GM19467 (cell line): ENCODE data around the gene PMS1.
"Not testable (repeated sequence)": the region's sequence is repeated elsewhere in the genome, so short reads cannot be mapped to it uniquely, and the experiment has no call there.

Experiments used
- ATAC-seq: cut with Tn5 transposase; IDR thresholded peaks from one replicate; pipeline ENCODE4 v1.9.1; 2021; ENCODE audit warnings: mild to moderate bottlenecking, moderate library complexity; ENCODE audit not compliant: unreplicated experiment

Gene PMS1

DNA sequence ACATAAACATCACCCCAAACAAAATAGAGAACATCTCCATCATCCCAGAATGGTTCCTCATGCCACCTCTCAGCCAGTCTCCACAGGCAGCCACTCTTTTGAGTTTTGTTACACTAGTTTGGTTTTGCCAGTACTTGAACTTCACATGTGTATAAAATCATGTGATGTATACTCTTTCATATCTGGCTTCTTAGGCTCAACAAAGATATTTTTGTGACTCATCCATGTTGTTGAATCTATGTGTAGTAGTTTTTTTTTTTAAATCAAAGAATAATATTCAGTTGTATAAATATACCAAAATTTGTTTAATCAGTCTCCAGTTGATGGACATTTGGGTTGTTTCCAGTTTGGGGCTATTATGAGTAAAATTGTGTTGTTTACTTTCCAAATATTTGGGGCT lies 75.9 kb downstream of the PMS1 start:
- no peak for ATAC-seq

DNA sequence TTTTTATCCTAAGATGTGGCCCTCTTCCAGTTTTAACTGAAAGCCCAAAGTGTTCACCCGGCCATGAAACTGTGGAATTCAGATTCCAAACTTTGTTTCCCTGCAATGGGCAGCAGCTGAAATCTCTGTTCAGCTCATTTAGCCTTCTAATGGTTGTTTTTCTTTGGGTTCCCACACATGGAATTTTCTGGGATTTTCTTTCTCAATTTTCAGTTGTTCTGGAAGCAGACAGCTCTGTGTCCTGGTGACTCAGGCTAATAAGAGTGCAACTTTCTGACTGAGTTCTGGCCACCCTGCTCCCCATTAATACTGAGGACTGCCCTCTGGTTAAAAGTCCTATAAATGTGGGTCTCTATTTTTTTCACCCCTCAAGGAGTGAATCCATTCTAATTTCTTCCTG lies 78.5 kb downstream of the PMS1 start:
- no peak for ATAC-seq

DNA sequence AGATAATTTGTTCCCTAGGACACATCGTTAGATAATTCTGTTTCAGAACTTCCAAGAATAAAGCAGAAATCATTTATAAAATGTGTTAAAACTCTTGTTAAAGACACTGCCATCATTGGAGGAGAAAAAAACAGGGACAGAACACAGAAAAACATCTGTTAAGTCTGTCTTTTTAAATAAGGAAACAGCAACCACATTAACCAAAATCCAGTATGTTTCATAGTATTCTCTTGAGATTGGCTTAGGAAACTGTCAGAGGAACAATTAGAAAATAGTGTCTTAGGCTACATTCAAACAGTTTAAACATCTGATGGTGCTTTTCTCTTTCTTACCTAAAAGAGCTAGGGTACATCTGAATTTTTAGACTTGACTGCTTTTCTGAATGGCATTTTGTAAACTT lies 81.6 kb downstream of the PMS1 start:
- ATAC-seq, result no peak

DNA sequence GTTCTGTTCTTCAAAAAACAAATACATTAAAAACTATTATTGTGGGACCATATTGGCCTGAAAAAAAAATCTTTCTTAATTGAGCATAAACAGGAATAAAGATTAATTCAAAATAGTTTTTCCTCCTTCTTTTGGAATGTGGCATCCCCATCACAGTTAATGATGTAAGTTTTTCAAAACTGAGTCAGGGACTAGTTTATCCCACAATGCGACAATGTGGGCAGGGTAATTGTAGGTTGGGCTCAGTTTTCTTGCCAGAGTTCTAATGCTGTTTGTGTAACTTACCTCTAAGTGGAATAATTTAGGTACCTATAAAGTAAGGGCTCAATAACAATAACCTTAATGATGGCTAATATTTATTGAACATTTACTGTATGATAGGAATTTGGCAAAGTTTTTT lies 82.0 kb downstream of the PMS1 start:
- no peak for ATAC-seq

DNA sequence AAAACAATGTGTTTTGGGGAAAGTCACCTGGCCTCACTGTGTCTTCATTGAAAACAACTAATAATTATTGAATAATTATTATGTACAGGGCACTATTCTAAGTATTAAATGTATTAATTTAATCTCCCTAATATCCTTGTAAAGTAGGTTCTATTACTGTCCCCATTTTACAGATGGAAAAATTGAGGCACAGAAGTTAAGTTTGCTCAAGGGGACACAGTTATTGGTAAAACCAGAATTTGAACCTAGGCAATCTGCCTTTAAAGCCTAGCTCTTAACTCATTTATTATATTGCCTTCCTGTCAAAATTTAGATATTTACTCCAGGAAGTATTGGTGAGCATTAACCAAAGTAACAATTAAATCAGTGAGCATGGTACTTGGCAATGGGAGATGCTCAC lies 84.6 kb downstream of the PMS1 start:
- ATAC-seq, result no peak

DNA sequence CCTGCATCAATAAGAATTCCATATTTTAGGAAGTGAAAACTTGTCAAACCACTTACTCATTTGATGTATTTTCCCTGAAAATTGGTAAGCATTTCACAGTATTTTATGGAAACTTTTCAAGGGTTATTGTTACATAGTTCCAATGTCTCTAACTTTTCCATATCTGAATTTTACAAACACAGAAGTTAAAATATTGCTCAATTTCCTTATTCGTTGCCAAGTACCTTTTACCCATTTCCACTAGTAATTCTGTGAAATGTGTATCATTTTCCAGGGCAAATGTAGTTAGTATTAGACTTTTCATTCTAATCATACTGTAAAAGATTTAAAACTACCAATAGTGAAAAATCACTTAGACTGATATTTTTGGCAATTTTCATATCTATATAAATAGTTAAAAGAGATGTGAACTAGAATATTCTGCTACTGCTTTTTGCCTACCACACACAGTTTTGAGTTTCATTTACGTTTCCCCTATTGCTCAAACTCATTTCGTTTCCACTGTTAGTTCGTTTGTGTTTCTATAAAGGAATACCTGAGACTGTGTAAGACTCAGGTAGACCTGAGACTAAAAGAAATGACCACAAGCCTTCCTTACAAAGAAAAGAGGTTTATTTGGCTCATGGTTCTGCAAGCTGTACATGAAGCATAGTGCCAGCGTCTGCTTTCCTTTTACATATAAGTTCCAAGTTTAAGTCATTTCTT lies 86.3 kb downstream of the PMS1 start:
- no peak for ATAC-seq

DNA sequence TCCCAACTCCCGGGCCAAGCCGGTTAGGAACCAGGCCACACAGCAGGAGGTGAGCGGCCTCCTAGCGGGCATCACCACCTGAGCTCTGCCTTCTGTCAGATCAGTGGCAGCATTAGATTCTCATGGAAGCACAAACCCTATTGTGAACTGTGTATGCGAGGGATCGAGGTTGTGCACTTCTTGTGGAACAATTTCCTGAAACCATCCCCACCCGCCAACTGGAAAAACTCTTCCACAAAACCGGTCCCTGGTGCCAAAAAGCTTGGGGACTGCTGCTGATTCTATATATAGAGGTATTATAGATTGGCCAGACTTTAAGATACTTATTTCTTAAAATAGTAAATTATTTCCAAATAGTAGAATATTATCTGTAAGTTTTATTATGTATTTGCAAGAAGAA lies 89.4 kb downstream of the PMS1 start:
- ATAC-seq, result no peak

DNA sequence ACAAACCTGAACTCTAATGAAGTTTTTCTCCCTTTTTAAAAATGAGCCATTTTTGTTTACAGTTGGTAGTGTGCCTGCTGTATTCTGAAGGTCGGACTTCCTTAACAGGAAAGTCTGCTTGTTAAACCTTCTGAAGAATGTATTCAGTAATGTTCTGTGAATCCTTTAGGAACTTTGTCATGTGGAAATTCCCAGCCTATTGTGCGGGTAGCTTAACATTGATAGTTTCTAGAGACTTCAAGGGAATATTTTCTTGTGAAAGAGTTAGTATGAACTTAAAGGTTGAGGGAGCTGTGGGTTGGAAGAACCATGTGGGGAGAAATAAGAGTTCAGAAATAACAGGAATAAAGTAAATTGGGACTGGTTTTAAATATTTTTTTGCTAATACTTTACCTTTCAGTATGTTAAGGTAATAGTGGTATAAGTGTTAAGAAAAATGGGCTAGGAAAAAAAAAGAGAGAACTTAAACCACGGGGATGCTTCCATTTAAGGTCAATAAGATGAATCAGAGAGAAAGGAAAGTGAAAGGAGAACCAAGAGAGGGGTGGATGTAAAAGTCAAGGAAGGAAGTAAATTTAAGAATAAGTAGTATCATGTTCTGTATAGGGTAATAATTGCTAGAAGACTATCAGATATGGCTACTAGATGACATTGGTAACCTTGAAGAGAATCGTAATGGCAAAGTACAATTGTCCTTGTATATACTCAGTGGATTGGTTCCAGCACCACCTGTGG lies 90.5 kb downstream of the PMS1 start:
- ATAC-seq, result no peak

DNA sequence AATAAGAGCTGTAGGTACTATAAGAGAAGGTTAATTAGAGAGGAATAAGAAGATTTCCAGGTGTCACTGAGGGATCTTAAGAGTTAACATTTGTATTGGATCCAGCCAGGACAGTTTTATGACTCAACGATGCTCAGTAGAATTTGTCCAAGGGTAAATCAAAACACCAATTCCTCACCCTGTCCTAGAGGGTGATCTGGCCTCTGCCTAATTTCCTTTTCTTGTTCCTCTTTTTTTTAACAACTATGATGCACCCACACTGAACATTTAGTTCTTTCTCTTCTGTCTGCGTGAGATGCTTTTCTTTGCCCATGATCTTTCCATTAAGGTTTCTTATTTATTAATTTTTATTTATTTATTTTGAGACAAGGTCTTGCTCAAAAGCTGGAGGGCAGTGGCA lies 92.0 kb downstream of the PMS1 start:
- ATAC-seq, result no peak

DNA sequence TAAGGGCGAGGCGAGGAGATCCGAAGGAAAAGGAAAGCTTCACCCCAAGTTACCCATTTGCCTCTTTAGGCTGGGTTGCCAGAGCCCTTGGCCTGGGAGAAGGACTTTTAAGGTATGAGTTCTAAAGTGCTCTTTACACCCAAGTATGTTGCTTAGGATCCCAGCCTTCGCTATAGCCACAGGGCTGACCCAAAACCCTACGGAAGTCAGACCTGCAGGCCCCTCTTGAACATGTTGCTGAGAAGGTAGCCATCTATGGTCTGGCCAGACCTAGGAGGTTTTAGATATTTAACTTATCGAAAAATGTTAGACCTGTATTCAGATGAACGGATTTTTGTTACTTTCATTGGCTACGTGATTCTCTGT lies 95.4 kb downstream of the PMS1 start:
- ATAC-seq, result no peak

DNA sequence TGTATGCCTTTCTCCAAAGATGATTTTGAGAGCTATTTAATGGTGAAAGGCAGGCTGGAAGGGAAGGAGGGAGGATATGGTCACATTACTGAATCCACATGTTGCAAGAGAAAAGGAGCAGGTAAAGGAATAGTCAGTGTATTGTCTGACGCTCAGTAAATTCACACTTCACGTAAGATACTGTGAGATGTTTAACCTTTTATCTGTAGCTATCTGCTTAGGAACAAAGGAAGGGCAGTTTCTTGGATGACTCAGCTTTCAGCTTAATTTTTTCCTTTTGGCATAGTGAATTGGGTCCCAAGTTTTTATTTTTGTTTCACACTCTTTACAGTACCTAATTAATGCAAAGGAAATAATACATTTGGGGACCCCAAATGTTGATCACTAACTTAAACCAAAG lies 96.2 kb downstream of the PMS1 start:
- no peak for ATAC-seq

DNA sequence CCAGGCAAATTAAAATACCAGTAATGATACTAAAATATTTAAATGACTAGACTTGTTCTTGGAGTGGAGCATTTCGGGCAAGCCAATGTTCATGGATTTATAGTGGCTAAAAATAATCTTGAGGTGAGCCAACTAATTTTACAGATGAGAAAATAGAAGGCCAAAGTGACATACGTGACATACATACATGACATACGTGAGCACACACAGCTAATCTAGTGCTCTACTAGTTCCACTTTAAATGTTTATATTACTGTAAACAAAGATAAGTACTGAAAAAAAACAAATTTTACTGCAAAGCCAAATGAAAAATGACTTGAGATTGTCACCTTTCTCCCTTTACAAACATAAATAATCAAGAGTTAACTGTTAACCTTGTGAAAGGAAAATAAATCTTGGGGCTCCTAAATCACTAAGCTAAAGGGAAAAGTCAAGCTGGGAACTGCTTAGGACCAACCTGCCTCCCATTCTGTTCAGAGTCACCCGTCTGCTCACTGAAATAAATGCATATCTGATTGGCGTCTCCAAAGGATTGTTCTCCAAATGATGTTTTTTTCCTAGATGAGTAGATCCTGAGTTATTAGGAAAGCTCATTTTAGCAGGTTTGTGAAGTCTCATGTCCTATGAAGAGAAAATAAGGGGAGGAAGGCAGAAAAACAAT lies 96.7 kb downstream of the PMS1 start:
- no peak for ATAC-seq

DNA sequence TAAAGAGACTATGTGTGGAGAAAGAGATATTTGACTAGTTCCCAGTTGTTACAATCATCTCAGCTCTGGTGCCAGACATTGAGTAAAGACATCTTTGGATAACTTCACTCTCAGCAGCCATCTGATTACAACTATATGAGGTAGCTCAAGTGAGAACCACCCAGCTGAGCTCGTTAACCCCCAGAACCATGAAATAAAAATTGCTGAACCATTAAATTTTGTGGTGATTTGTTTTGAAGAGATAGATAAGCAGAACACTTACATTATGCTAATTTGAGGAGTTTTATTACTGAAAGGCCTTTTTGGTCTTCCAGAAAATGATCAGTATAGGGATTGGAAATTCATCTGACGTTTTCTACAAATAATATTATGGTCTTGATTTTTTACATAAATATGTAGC lies 101.1 kb downstream of the PMS1 start:
- ATAC-seq, result no peak

DNA sequence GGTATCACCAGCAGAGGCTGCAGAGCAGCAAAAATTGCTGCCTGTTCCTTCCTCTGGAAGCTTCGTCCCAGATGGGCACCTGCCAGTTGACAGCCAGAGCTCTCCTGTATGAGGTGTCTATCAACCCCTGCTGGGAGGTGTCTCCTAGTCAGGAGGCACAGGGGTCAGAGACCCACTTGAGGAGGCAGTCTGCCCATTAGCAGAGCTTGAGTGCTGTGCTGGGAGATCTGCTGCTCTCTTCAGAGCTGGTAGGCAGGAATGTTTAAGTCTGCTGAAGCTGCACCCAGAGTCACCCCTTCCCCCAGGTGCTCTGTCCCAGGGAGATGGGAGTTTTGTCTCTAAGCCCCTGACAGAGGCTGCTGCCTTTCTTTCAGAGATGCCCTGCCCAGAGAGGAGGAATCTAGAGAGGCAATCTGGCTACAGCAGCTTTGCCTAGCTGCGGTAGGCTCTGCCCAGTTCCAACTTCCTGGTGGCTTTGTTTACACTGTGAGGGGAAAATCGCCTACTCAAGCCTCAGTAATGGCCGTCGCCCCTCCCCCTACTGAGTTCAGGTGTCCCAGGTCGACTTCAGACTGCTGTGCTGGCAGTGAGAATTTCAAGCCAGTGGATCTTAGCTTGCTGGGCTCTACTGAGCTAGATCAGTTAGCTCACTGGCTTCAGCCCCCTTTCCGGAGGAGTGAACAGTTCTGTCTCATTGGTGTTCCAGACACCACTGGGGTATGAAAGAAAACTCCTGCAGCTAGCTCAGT lies 108.5 kb downstream of the PMS1 start:
- ATAC-seq, result not testable (repeated sequence)

DNA sequence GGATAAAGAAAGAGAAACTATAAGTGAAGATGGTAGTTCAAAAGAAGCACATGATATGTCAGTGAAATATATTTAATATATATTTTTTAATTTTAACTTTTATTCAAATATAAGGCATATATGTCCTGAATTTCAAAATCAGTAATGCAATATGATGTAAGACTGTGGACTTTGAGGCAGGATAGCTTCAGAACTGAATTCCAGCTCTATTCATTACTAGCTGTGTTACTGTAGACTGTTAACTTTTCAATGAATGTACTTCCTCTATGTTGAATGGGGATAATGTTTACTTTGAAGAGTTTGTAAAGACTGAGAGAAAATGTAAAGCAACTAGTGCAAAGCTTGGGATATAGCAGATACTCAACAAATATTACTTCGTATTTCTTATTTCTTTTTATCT lies 112.6 kb downstream of the PMS1 start:
- no peak for ATAC-seq

DNA sequence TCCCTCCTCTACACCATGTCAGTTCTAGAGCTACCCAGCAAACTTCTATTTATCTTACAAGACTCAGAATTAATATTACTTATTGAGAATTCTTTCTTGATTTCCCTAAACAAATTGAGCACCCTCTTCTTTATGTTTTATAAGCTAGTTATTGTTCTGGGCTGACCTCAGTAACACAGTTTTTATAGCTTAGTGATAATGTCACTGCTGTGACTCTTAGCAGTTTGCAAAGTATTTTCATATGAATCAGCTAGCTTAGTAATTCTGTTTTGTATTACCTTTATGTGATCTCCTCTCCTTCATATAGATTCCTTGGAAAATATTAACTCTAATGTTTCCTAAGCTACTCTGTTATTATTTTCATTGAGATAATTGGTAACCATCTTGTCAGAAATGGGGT lies 114.9 kb downstream of the PMS1 start:
- ATAC-seq, result no peak

DNA sequence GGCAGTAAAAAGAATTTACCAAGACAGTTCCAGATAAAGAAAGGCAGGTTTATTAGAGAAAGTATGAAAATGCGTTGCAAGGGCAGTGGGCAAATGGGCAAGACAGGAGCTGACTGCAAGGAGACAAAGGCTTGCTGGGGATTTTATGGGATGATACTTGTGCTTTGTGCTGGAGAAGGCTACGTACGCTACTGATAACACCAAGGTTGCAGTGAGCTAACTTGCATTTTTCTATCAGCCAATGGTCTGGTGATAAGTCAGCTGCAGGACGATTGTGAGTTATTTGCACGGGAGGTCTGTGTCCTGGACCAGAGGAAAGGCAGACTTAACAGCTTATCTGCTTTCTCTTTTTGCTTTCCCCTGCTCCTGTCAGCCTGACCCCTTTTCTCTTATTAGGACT lies 116.5 kb downstream of the PMS1 start:
- ATAC-seq, result no peak

DNA sequence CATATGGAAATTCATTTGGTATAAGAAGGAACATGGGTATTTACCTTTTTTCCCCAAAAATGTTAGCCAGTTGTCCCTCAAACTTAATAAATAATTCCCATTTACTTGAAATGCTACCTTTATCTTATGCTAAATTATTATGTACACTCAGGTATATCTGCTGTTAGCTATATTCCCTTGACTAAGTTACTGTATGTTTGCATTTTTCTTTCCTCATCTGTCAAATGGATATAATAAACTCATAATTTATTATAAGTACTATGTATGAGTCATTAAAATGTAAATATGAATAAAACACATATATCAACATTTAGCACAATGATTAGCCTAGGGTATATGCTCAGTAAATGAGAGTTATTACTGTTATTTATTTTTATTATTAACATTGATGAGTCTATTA lies 117.4 kb downstream of the PMS1 start:
- no peak for ATAC-seq

DNA sequence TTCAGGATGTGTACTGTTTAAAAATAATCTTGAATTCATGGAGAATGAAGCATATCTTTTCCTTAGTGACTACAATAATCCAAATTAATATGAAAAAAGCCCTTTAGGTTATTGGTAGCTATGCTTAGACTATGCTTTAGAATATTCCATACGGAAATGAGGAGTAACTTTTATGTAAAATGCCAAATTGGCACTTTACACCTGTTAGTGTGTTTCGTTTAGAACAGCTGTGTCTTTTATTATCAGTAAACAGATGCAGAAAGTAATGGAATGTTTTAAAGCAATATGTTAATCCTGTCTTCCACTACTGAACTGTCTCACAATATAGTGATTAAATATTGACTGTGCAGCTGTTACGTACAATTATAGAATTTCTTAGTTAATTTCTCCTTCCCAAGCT lies 129.6 kb downstream of the PMS1 start:
- ATAC-seq, result no peak

DNA sequence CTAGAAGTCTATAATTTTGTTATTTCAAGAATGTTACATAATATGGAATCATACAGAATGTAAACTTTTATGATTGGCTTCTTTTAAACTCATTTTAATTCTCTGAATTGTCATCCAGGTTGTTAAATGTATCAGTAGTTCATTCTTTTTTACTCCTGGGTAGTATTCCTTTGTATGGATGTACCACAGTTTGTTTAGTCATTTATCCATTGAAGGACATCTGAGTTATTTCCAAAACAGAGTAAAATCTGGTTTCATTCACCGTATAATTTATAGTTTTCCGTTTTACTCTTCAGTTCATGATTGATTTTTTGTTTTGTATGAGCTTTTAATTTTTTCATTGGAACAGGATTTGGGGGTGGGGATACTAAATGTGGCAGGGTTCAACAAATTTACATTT lies 132.4 kb downstream of the PMS1 start:
- no peak for ATAC-seq
